Suppressor macrophage treated with lipopolysaccharide for 1 hour (primary cell): ENCODE data around the gene SMAP1.
A peak's percentile ranks its signal among the peaks of the same experiment; 100 is the strongest.
"Not testable (repeated sequence)": the region's sequence is repeated elsewhere in the genome, so short reads cannot be mapped to it uniquely, and the experiment has no call there.

Experiments used
- DNase-seq, 3 donors: peaks; one replicate each; pipeline ENCODE4 v3.0.0-alpha.2; 2020 to 2022

The SMAP1 gene

GRCh38 chr6:70742462-70742861 lies 74.8 kb downstream of the SMAP1 start:
- peak in 2 of 3 donors; percentile 7 to 17 for DNase-seq

- DNase-seq: peak; percentile 10 to 74 (median 41)
Observed at GRCh38 chr6:70753870-70754380, 86.2 kb downstream of the SMAP1 start.

GRCh38 chr6:70758883-70759282 lies 91.2 kb downstream of the SMAP1 start:
- no peak for DNase-seq

- DNase-seq: no peak
Observed at GRCh38 chr6:70763754-70764510, 96.2 kb downstream of the SMAP1 start.

- DNase-seq: no peak
Observed at GRCh38 chr6:70764706-70765105, 97.0 kb downstream of the SMAP1 start.

- not testable (repeated sequence) for DNase-seq
Observed at GRCh38 chr6:70771351-70771750, 103.7 kb downstream of the SMAP1 start.

- no peak for DNase-seq
Observed at GRCh38 chr6:70779934-70780333, 112.3 kb downstream of the SMAP1 start.

GRCh38 chr6:70790483-70791224 lies 123.0 kb downstream of the SMAP1 start:
- no peak for DNase-seq

GRCh38 chr6:70797625-70798024 lies 129.9 kb downstream of the SMAP1 start:
- no peak for DNase-seq

- no peak for DNase-seq
Observed at GRCh38 chr6:70806086-70806485, 138.4 kb downstream of the SMAP1 start.

- no peak for DNase-seq
Observed at GRCh38 chr6:70811788-70812187, 144.1 kb downstream of the SMAP1 start.

- no peak for DNase-seq
Observed at GRCh38 chr6:70813885-70814284, 146.2 kb downstream of the SMAP1 start.

- peak; percentile 33 to 75 (median 59) for DNase-seq
Observed at GRCh38 chr6:70819646-70820045, 152.0 kb downstream of the SMAP1 start.

- no peak for DNase-seq
Observed at GRCh38 chr6:70820778-70821177, 153.1 kb downstream of the SMAP1 start.

- no peak for DNase-seq
Observed at GRCh38 chr6:70821751-70822150, 154.1 kb downstream of the SMAP1 start.

GRCh38 chr6:70823651-70824050 lies 156.0 kb downstream of the SMAP1 start:
- no peak for DNase-seq

- DNase-seq: no peak
Observed at GRCh38 chr6:70831427-70831826, 163.7 kb downstream of the SMAP1 start.

- DNase-seq: no peak
Observed at GRCh38 chr6:70834520-70834919, 166.8 kb downstream of the SMAP1 start.

- DNase-seq: no peak
Observed at GRCh38 chr6:70838907-70839285, 171.2 kb downstream of the SMAP1 start.

- DNase-seq: peak; percentile 35 to 50 (median 41)
Observed at GRCh38 chr6:70839286-70840266, 171.9 kb downstream of the SMAP1 start.

GRCh38 chr6:70841112-70841511 lies 173.4 kb downstream of the SMAP1 start:
- DNase-seq: no peak

- no peak for DNase-seq
Observed at GRCh38 chr6:70842541-70842940, 174.9 kb downstream of the SMAP1 start.
